K562 (cell line): ENCODE data around the gene FBXO48. TPM values are rescaled to one million over a fixed set of nuclear protein-coding genes. Genes with fewer than 3 reads are reported as not detected.

ENCODE experiments used
- CCAR2 ChIP-seq: fragments of 200-400 bp; formaldehyde crosslinking; IDR thresholded peaks from 2 replicates; pipeline ENCODE4 v1.6.1; 2017; ENCODE audit warnings: mild to moderate bottlenecking, low read depth, low read length
- ERF ChIP-seq: fragments of 450-650 bp; formaldehyde crosslinking; IDR thresholded peaks from 2 replicates; pipeline ENCODE4 v1.4.0; 2020; ENCODE audit warnings: mild to moderate bottlenecking, mixed read lengths
- FOXP1 ChIP-seq: sonication (generic); formaldehyde crosslinking; IDR thresholded peaks from 2 replicates; pipeline ENCODE4 v1.8.0; 2022; ENCODE audit warnings: mild to moderate bottlenecking, missing genetic modification reagents
- GATAD2B ChIP-seq: fragments of 450-650 bp; IDR thresholded peaks from 2 replicates; pipeline ENCODE4 v1.6.1; 2017; ENCODE audit warnings: mild to moderate bottlenecking, borderline replicate concordance
- ID3 ChIP-seq, 2 experiments: fragments of 250-450 bp in 1 of 2; fragments of 450-650 bp in 1 of 2; sonication (Bioruptor Pico) in 1 of 2; IDR thresholded peaks; 2 replicates each; pipeline versions ENCODE4 v1.6.1 to v1.8.0; 2016 to 2021; ENCODE audit warnings: mild to moderate bottlenecking in 2 of 2, moderate library complexity in 2 of 2, missing compliant biosample characterization in 1 of 2, missing genetic modification characterization in 1 of 2
- ILK ChIP-seq: fragments of 450-650 bp; IDR thresholded peaks from 2 replicates; pipeline ENCODE4 v1.6.1; 2016; ENCODE audit warnings: missing genetic modification characterization, low read depth, mild to moderate bottlenecking, missing compliant biosample characterization, moderate library complexity, borderline replicate concordance
- MYNN ChIP-seq, 2 experiments: sonication (generic); formaldehyde crosslinking in 1 of 2; IDR thresholded peaks; 2 replicates each; pipeline versions ENCODE4 v1.5.0 to v1.6.1; 2016 to 2020; ENCODE audit warnings: antibody characterized with exemption in 1 of 2, missing genetic modification reagents in 1 of 2
- REST ChIP-seq, 2 experiments: fragments of 450-650 bp; formaldehyde crosslinking in 1 of 2; IDR thresholded peaks; 2 replicates each; pipeline versions ENCODE4 v1.4.0 to v1.6.1; 2014 to 2020; ENCODE audit warnings: mild to moderate bottlenecking in 2 of 2, borderline replicate concordance in 1 of 2, low read depth in 1 of 2
- ZC3H11A ChIP-seq: IDR thresholded peaks from 2 replicates; pipeline ENCODE4 v1.6.1; 2012; ENCODE audit warnings: low read depth, low read length, improper control_type of control experiment
- ZKSCAN3 ChIP-seq: fragments of 250-450 bp; sonication (Bioruptor Pico); IDR thresholded peaks from 2 replicates; pipeline ENCODE4 v1.4.0; 2020
- ZKSCAN8 ChIP-seq: fragments of 200-800 bp; sonication (Bioruptor generic); IDR thresholded peaks from 2 replicates; pipeline ENCODE4 v1.6.1; 2016; ENCODE audit warnings: missing genetic modification characterization, missing compliant biosample characterization
- ZNF668 ChIP-seq: fragments of 250-450 bp; sonication (Bioruptor Pico); IDR thresholded peaks from 2 replicates; pipeline ENCODE4 v1.8.0; 2022; ENCODE audit warnings: mild to moderate bottlenecking, inconsistent platforms
- polyA plus RNA-seq, 8 experiments: library from polyadenylated mRNA; depleted of rRNA in 4 of 8; stranded (reverse) in 5 of 8; unstranded in 3 of 8; fragments of >200 nt; fragmentation: Nextera tagmentation in 2 of 8; fragmentation: Illumina TruSeq in 1 of 8; extraction: Ambion mirVana in 2 of 8; extraction: Trizol in 1 of 8; gene quantifications; 2 replicates each; pipeline versions ENCODE4 v1.2.1 to v1.2.3, GENCODE V29; 2011 to 2014; ENCODE audit warnings: inconsistent platforms in 1 of 8, missing spikeins in 1 of 8
- total RNA-seq, 7 experiments: library from RNA; depleted of rRNA in 6 of 7; stranded (reverse); fragments of >200 nt in 6 of 7; fragmentation: Illumina TruSeq in 2 of 7; extraction: Trizol in 2 of 7; gene quantifications; 2 replicates each; pipeline versions ENCODE4 v1.2.1 to v1.2.3, GENCODE V29; 2011 to 2021; ENCODE audit warnings: low replicate concordance in 1 of 7
- TF ChIP-seq, protein P1 (sequence below), 2 experiments: fragments of 450-650 bp in 1 of 2; sonication (generic) in 1 of 2; formaldehyde crosslinking in 1 of 2; IDR thresholded peaks in 1 of 2; conservative IDR thresholded peaks in 1 of 2; 2 replicates each; pipeline versions ENCODE4 v1.6.1 to v1.8.1; 2016 to 2023; ENCODE audit warnings: mild to moderate bottlenecking in 2 of 2, moderate library complexity in 2 of 2, inconsistent platforms in 1 of 2, missing genetic modification reagents in 1 of 2
- TF ChIP-seq, protein P2 (sequence below), 2 experiments: IDR thresholded peaks; 2 replicates each; pipeline ENCODE4 v1.6.1; 2011; ENCODE audit warnings: borderline replicate concordance in 1 of 2, control low read depth in 1 of 2, low read depth in 1 of 2, low read length in 1 of 2, mild to moderate bottlenecking in 1 of 2, mixed read lengths in 1 of 2, moderate library complexity in 1 of 2; ENCODE audit not compliant: insufficient read depth in 1 of 2, insufficient read length in 1 of 2, poor library complexity in 1 of 2, severe bottlenecking in 1 of 2; ENCODE audit errors: extremely low read depth in 1 of 2

The FBXO48 gene
- total and polyA plus RNA-seq, 9 of the 15 experiments (the other 6 are each of a cell fraction or from before 2014, with no cell fraction given): 0.36 to 1.8 (median 0.73) TPM

- TF ChIP-seq ID3 (CRISPR knock-in tag; IDR thresholded peaks at IDR 0.05) (no peak), ID3 (tag; IDR thresholded peaks at IDR 0.05) (peak; percentile 56; the same call in 1 of the 2 replicates), MYNN (IDR thresholded peaks at IDR 0.05) (peak; percentile 60; the same call in 1 of the 2 replicates), MYNN (CRISPR knock-in tag; IDR thresholded peaks at IDR 0.05) (no peak), ZC3H11A (0 out of 2 replicates have a peak, but pooled peaks have one; percentile 46), ZKSCAN8 (no peak), GATAD2B (no peak), ZNF668 (CRISPR knock-in tag) (no peak), ZKSCAN3 (CRISPR knock-in tag) (no peak), CCAR2 (no peak), ERF (CRISPR knock-in tag) (0 out of 2 replicates have a peak, but pooled peaks have one; percentile 8), FOXP1 (CRISPR knock-in tag) (no peak), ILK (tag) (no peak), REST (IDR thresholded peaks at IDR 0.05; ENCODE audit: borderline replicate concordance) (peak; percentile 95), REST (CRISPR knock-in tag; IDR thresholded peaks at IDR 0.05; ENCODE audit: low read depth) (no peak)
- TF ChIP-seq, protein P1, sequence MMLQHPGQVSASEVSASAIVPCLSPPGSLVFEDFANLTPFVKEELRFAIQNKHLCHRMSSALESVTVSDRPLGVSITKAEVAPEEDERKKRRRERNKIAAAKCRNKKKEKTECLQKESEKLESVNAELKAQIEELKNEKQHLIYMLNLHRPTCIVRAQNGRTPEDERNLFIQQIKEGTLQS (IDR thresholded peaks at IDR 0.05): no peak
- TF ChIP-seq, protein P1 (CRISPR knock-in tag; conservative IDR thresholded peaks at IDR 0.05): no peak
- TF ChIP-seq, protein P2, sequence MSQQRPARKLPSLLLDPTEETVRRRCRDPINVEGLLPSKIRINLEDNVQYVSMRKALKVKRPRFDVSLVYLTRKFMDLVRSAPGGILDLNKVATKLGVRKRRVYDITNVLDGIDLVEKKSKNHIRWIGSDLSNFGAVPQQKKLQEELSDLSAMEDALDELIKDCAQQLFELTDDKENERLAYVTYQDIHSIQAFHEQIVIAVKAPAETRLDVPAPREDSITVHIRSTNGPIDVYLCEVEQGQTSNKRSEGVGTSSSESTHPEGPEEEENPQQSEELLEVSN (IDR thresholded peaks at IDR 0.05; ENCODE audit: borderline replicate concordance in 1 of 2, extremely low read depth in 1 of 2, insufficient read depth in 1 of 2, insufficient read length in 1 of 2, low read depth in 1 of 2, low read length in 1 of 2, poor library complexity in 1 of 2, severe bottlenecking in 1 of 2): no peak
Observed at GRCh38 chr2:68441179-68441993, 25.7 kb downstream of the FBXO48 start (continued).
